Calu3 (cell line): ENCODE measurements around the gene PTPRG. TPM values are rescaled to one million over a fixed set of nuclear protein-coding genes. Genes with fewer than 3 reads are reported as not detected.

Experiments used
- BruUV-seq: library from RNA; stranded (reverse); fragments of 400-500 nt; replicated peaks from 2 replicates; lab custom pipeline; 2021; lab: Mats Ljungman, UMichigan
- CTCF ChIA-PET: fragments of 300-600 bp; sonication (Branson Sonifier 250); formaldehyde crosslinking; loops from one replicate; lab custom pipeline; 2022; ENCODE audit warnings: antibody characterized with exemption; lab: Charles Lee
- DNase-seq: peaks from one replicate; pipeline ENCODE4 v3.0.0; 2022
- H3K27ac Mint-ChIP-seq: one replicate; pipeline ENCODE4 v1.8.0; 2022; ENCODE audit warnings: mixed read lengths; ENCODE audit not compliant: unreplicated experiment
- H3K27me3 Mint-ChIP-seq: one replicate; pipeline ENCODE4 v1.8.0; 2022; ENCODE audit warnings: mixed read lengths; ENCODE audit not compliant: unreplicated experiment
- H3K36me3 Mint-ChIP-seq: one replicate; pipeline ENCODE4 v1.8.0; 2022; ENCODE audit warnings: mild to moderate bottlenecking, moderate library complexity, mixed read lengths; ENCODE audit not compliant: insufficient read depth, unreplicated experiment
- H3K4me1 Mint-ChIP-seq: one replicate; pipeline ENCODE4 v1.8.0; 2022; ENCODE audit warnings: mild to moderate bottlenecking, low read depth, mixed read lengths; ENCODE audit not compliant: unreplicated experiment
- H3K4me3 Mint-ChIP-seq: one replicate; pipeline ENCODE4 v1.8.0; 2022; ENCODE audit warnings: mild to moderate bottlenecking, low read depth, moderate library complexity, mixed read lengths; ENCODE audit not compliant: unreplicated experiment
- H3K9me3 Mint-ChIP-seq: one replicate; pipeline ENCODE4 v1.8.0; 2022; ENCODE audit warnings: low read depth, mixed read lengths; ENCODE audit not compliant: unreplicated experiment
- CTCF ChIP-seq: fragments of 200-600 bp; IDR thresholded peaks from one replicate; pipeline ENCODE4 v1.8.0; 2022; ENCODE audit warnings: antibody characterized with exemption; ENCODE audit not compliant: unreplicated experiment
- intact Hi-C: fragments of 100-400 bp; cut with micrococcal nuclease; formaldehyde crosslinking; loops from one replicate; pipeline ENCODE4 v1.10.0; 2022; ENCODE audit not compliant: unreplicated experiment
- total RNA-seq: library from RNA; stranded (reverse); gene quantifications from 2 replicates; pipeline ENCODE4 v1.2.3, GENCODE V29; 2022

The PTPRG gene
- total RNA-seq, 1 experiment from 2014 or later: 0.35 TPM

- no peaks in the 10 kb centered on the region for H3K4me1 Mint-ChIP-seq
- no peak overlapping the region for H3K27ac Mint-ChIP-seq
- DNase-seq: no peak
These were observed 12.1 kb downstream of the PTPRG start for GRCh38 chr3:61573441-61573840.

DNA sequence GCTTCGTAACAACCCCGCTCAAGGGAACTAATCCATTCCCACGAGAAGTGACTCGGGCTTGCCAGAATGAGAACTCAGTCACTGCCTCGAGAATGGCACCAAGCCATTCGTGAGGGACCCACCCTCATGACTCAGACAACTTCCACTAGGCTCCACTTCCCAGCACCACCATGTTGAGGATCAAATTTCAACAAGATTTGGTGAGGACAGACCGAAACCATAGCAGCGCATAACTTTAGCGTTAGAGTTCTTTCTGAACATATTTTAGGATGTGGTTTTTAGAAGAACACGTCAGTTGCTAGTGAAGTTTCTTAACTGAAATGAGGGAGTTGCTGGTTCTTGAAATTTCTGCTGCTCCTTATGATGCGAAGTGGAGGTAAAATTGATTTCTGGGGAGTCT, 13.5 kb downstream of the PTPRG start:
- no peaks in the 10 kb centered on the region for H3K27me3 Mint-ChIP-seq
- CTCF ChIA-PET: no interaction called here
- H3K36me3 Mint-ChIP-seq: no peaks in the 10 kb centered on the region
- BruUV-seq: no TSS peak
- peaks cover 5% of the 10 kb centered on the region for H3K9me3 Mint-ChIP-seq
- H3K4me1 Mint-ChIP-seq: no peaks in the 10 kb centered on the region
- no peak overlapping the region for H3K4me3 Mint-ChIP-seq
- intact Hi-C loops: no loop called here
- TF ChIP-seq CTCF: no peak
- H3K27ac Mint-ChIP-seq: no peak overlapping the region
- DNase-seq: no peak

More at GRCh38 chr3:61573441-61573840, 12.1 kb downstream of the PTPRG start:
- Mint-ChIP-seq H3K9me3 (peaks cover 5% of the 10 kb centered on the region), H3K36me3 (no peaks in the 10 kb centered on the region), H3K27me3 (no peaks in the 10 kb centered on the region), H3K4me3 (no peak overlapping the region)
- intact Hi-C loops: no loop called here
- CTCF ChIA-PET: no interaction called here
- no peak for TF ChIP-seq CTCF
- BruUV-seq: no TSS peak

DNA sequence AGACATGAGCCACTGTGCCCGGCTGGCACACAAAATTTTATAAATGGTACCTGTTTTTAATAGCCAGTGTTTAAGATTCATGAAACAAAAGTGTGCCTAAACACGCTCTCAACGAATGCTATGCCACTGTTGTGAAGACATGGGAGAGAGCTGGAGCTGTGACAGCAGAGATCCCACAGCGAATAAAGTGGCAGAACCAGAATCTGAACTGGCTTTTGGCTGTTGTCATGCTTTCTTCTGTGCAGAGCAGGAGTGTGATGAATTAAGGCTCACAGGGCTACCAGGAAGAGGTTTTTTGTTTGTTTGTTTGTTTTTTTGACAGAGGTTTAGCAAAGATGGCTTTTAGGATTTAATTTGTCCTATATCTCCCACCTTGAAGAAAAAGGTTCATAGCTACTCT, 14.5 kb downstream of the PTPRG start:
- no peak for TF ChIP-seq CTCF
- peaks cover 5% of the 10 kb centered on the region for H3K9me3 Mint-ChIP-seq
- DNase-seq: no peak
- no peaks in the 10 kb centered on the region for H3K27me3 Mint-ChIP-seq
- H3K4me1 Mint-ChIP-seq: no peaks in the 10 kb centered on the region
- no peak overlapping the region for H3K27ac Mint-ChIP-seq
- H3K36me3 Mint-ChIP-seq: no peaks in the 10 kb centered on the region
- no TSS peak for BruUV-seq
- CTCF ChIA-PET: interaction anchor here (0.5 kb wide), 1 partner anchor 18 kb away, joined by 3 read pairs; no protein-coding TSS in a partner anchor
- H3K4me3 Mint-ChIP-seq: no peak overlapping the region
- intact Hi-C loops: no loop called here

GRCh38 chr3:61577760-61578159, 16.4 kb downstream of the PTPRG start:
- BruUV-seq: no TSS peak
- CTCF ChIA-PET: no interaction called here
- no peak for TF ChIP-seq CTCF
- Mint-ChIP-seq H3K4me3 (no peak overlapping the region), H3K27me3 (no peaks in the 10 kb centered on the region), H3K4me1 (no peaks in the 10 kb centered on the region), H3K27ac (no peak overlapping the region), H3K9me3 (peaks cover 5% of the 10 kb centered on the region), H3K36me3 (no peaks in the 10 kb centered on the region)
- intact Hi-C loops: no loop called here
- DNase-seq: no peak
